Measurements from ENCODE around the gene TCTN1. TPM values are rescaled to one million over a fixed set of nuclear protein-coding genes. Genes with fewer than 3 reads are reported as not detected.

Gene TCTN1
- total RNA-seq, 2 experiments from 2014 or later = 5.0 to 5.5 TPM

DNA sequence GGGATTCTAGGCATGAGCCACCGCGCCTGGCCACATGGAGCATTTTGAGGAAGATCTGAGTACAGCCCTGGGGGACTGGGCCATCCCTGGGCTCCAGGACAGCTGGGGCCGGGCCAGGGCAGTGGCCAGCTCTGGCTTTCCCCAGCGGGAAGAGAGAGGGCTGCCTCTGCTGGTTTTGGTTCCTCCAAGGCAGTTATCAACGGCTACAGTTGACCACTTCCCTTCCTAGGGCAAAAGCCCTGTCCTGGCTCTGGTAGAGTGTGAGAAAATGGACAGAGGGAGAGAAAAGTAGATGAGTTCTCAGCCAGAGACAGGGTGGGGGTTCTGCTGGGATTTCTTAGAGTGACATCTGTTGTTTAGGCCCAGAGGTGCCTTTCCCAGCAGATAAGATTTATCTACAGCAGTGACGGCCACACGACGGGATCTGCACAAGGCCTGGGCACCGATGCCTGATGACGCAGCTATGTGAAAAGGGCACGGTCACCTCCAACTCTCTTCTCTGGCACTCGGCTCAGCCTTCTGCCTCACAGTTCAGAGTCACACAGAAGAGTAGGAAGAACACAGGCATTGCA, 80.5 kb downstream of the TCTN1 start:
- H3K27ac Mint-ChIP-seq = no peak overlapping the region
- H3K4me3 Mint-ChIP-seq = no peak overlapping the region
- CTCF ChIA-PET = no interaction called here
- ATAC-seq (ENCODE audit: poor library complexity) = no peak
- H3K27me3 Mint-ChIP-seq = no peaks in the 10 kb centered on the region
- peaks cover 21% of the 10 kb centered on the region for H3K4me1 ChIP-seq (ENCODE audit: insufficient read depth, low read length)
- POLR2A ChIA-PET = no interaction called here
- H3K36me3 Mint-ChIP-seq (ENCODE audit: low read depth) = peaks cover 5% of the 10 kb centered on the region
- no peak overlapping the region for H3K4me3 ChIP-seq (ENCODE audit: low read length)
- no peaks in the 10 kb centered on the region for H3K9me3 ChIP-seq (ENCODE audit: control insufficient read depth in 1 of 2, insufficient read depth in 1 of 2, low read length in 2 of 2)
- DNase-seq = peak in 2 of 14 experiments; percentile 45 to 53
- TF ChIP-seq, protein P1, sequence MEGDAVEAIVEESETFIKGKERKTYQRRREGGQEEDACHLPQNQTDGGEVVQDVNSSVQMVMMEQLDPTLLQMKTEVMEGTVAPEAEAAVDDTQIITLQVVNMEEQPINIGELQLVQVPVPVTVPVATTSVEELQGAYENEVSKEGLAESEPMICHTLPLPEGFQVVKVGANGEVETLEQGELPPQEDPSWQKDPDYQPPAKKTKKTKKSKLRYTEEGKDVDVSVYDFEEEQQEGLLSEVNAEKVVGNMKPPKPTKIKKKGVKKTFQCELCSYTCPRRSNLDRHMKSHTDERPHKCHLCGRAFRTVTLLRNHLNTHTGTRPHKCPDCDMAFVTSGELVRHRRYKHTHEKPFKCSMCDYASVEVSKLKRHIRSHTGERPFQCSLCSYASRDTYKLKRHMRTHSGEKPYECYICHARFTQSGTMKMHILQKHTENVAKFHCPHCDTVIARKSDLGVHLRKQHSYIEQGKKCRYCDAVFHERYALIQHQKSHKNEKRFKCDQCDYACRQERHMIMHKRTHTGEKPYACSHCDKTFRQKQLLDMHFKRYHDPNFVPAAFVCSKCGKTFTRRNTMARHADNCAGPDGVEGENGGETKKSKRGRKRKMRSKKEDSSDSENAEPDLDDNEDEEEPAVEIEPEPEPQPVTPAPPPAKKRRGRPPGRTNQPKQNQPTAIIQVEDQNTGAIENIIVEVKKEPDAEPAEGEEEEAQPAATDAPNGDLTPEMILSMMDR (IDR thresholded peaks at IDR 0.05) = no peak
- H3K4me1 Mint-ChIP-seq (ENCODE audit: low read depth) = peaks cover 36% of the 10 kb centered on the region
- H3K9me3 Mint-ChIP-seq = no peaks in the 10 kb centered on the region
- intact Hi-C loops (cut with DNase I, micrococcal nuclease) = no loop called here
- H3K27ac ChIP-seq (ENCODE audit: low read depth in 1 of 2, low read length in 2 of 2) = no peak overlapping the region
- no peaks in the 10 kb centered on the region for H3K27me3 ChIP-seq (ENCODE audit: control insufficient read depth in 1 of 2, insufficient read depth in 2 of 2, low read length in 2 of 2)
- no peaks in the 10 kb centered on the region for H3K36me3 ChIP-seq (ENCODE audit: insufficient read depth, low read length)

DNA sequence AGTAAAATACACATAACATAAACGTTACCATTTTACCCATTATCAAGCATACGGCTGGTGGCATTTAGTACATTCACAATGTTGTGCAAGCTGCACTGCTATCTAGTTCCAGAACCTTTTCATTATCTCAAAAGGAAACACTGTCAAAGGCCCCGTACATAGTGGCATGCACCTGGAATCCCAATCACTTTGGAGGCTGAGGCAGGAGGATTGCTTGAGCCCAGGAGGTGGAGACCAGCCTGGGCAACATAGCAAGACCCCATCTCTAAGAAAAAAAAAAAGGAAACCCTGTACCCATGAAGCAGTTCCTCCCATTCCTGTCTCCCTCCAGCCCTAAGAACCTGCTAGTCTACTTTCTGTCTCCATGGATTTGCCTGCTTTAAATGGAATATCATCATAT, 82.4 kb downstream of the TCTN1 start:
- no peaks in the 10 kb centered on the region for H3K9me3 Mint-ChIP-seq
- Histone ChIP-seq H3K9me3 (ENCODE audit: control insufficient read depth in 1 of 2, insufficient read depth in 1 of 2, low read length in 2 of 2) (no peaks in the 10 kb centered on the region), H3K27ac (ENCODE audit: low read depth in 1 of 2, low read length in 2 of 2) (no peak overlapping the region), H3K4me3 (ENCODE audit: low read length) (no peak overlapping the region), H3K27me3 (ENCODE audit: control insufficient read depth in 1 of 2, insufficient read depth in 2 of 2, low read length in 2 of 2) (no peaks in the 10 kb centered on the region), H3K4me1 (ENCODE audit: insufficient read depth, low read length) (peaks cover 10% of the 10 kb centered on the region), H3K36me3 (ENCODE audit: insufficient read depth, low read length) (no peaks in the 10 kb centered on the region)
- intact Hi-C loops (cut with DNase I, micrococcal nuclease) = loop anchor here in 1 of 2 experiments (2.0 to 5.0 kb wide), 4 partner anchors 77 to 244 kb away; partner anchors contain the start of gene ARPC3
- DNase-seq (no peak), ATAC-seq (ENCODE audit: poor library complexity) (no peak)
- no peak overlapping the region for H3K4me3 Mint-ChIP-seq
- TF ChIP-seq, protein P1 (IDR thresholded peaks at IDR 0.05) = no peak
- H3K36me3 Mint-ChIP-seq (ENCODE audit: low read depth) = no peaks in the 10 kb centered on the region
- H3K27me3 Mint-ChIP-seq = no peaks in the 10 kb centered on the region
- POLR2A ChIA-PET = no interaction called here
- peaks cover 24% of the 10 kb centered on the region for H3K4me1 Mint-ChIP-seq (ENCODE audit: low read depth)
- H3K27ac Mint-ChIP-seq = no peak overlapping the region
- CTCF ChIA-PET = no interaction called here

DNA sequence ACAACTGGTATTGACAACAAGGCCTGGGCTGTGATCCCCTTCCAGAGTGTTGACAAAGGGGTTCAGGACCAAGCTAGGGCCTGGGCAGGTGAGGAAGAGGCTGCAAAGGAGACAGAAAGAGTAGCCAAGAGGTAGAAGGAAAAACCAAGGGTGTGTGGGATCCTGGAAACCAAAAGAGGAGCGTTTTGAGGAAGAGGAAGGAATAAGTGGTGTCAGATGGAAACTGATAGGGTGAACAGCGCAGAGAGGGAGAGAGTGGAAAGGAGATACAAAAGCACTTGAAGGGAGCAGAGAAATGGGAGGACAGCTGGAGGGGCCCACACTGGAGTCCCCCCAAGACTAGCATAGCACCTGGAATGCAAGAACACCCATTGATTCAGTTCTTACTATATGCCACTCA, 83.3 kb downstream of the TCTN1 start:
- Mint-ChIP-seq H3K4me1 (ENCODE audit: low read depth) (peaks cover 18% of the 10 kb centered on the region), H3K4me3 (no peak overlapping the region), H3K27me3 (no peaks in the 10 kb centered on the region), H3K36me3 (ENCODE audit: low read depth) (no peaks in the 10 kb centered on the region), H3K27ac (no peak overlapping the region), H3K9me3 (no peaks in the 10 kb centered on the region)
- POLR2A ChIA-PET = no interaction called here
- intact Hi-C loops (cut with DNase I, micrococcal nuclease) = loop anchor here in 1 of 2 experiments (2.0 to 5.0 kb wide), 4 partner anchors 78 to 245 kb away; partner anchors contain the start of gene ARPC3
- H3K4me1 ChIP-seq (ENCODE audit: insufficient read depth, low read length) = peaks cover 10% of the 10 kb centered on the region
- DNase-seq (no peak), ATAC-seq (ENCODE audit: poor library complexity) (no peak)
- no peak overlapping the region for H3K27ac ChIP-seq (ENCODE audit: low read depth in 1 of 2, low read length in 2 of 2)
- TF ChIP-seq, protein P1 (IDR thresholded peaks at IDR 0.05) = no peak
- no peaks in the 10 kb centered on the region for H3K9me3 ChIP-seq (ENCODE audit: control insufficient read depth in 1 of 2, insufficient read depth in 1 of 2, low read length in 2 of 2)
- no peak overlapping the region for H3K4me3 ChIP-seq (ENCODE audit: low read length)
- H3K27me3 ChIP-seq (ENCODE audit: control insufficient read depth in 1 of 2, insufficient read depth in 2 of 2, low read length in 2 of 2) = no peaks in the 10 kb centered on the region
- CTCF ChIA-PET = interaction anchor here (1.3 kb wide), 1 partner anchor 247 kb away, joined by 4 read pairs; the partner anchor contains the start of gene ARPC3
- H3K36me3 ChIP-seq (ENCODE audit: insufficient read depth, low read length) = no peaks in the 10 kb centered on the region
